Activated T-helper 2 cell treated with anti-CD3 and anti-CD28 coated beads, Interferon-gamma antibody, Interleukin-2, Interleukin-4, amounts not matched to agents 10 μg/mL and 5 μg/mL and 100 μg/mL, durations not matched to agents 14 hours and 24 hours and 36 hours (primary cell): ENCODE results near the gene TSPAN2. TPM values are rescaled to one million over a fixed set of nuclear protein-coding genes. Genes with fewer than 3 reads are reported as not detected.

ENCODE experiments used
- DNase-seq: peaks from one replicate; pipeline ENCODE4 v3.0.0; 2021; ENCODE audit warnings: low spot score
- H3K27ac Mint-ChIP-seq: one replicate; pipeline ENCODE4 v1.8.0; 2021; ENCODE audit warnings: mixed read lengths
- H3K27me3 Mint-ChIP-seq: one replicate; pipeline ENCODE4 v1.8.0; 2021; ENCODE audit warnings: low read depth, mixed read lengths
- H3K36me3 Mint-ChIP-seq: one replicate; pipeline ENCODE4 v1.8.0; 2021; ENCODE audit warnings: low read depth, mixed read lengths
- H3K4me1 Mint-ChIP-seq: one replicate; pipeline ENCODE4 v1.8.0; 2021; ENCODE audit warnings: low read depth, mixed read lengths
- H3K4me3 Mint-ChIP-seq: one replicate; pipeline ENCODE4 v1.8.0; 2021; ENCODE audit warnings: low read depth, mild to moderate bottlenecking, moderate library complexity, mixed read lengths
- H3K9me3 Mint-ChIP-seq: one replicate; pipeline ENCODE4 v1.8.0; 2021; ENCODE audit warnings: mixed read lengths
- intact Hi-C: fragments of 100-400 bp; cut with micrococcal nuclease; formaldehyde crosslinking; loops from one replicate; pipeline ENCODE4 v1.15.1; 2023
- total RNA-seq: library from RNA; stranded (reverse); gene quantifications from 2 replicates; pipeline ENCODE4 v1.2.3, GENCODE V29; 2022

The TSPAN2 gene
- total RNA-seq, 1 donor from 2014 or later = 0.27 TPM

DNA sequence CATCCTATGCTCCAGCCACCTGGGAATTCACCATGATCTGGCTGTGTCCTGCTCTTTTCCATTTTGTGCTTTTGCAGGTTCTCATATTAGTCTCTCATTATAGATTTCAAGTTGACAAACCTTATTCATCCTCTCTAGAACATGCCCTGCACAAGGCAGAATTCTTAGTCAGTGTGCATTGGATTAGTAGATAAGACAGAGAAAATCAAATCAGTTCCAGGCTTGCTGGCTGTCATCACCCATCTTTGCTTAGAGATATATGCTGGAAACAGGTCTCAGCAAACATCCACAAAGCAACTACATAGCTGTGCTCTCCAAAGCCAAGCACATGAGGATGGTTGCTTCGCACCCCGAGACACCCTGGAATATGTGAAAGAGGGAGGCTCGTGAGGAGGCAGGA lies 24.8 kb downstream of the TSPAN2 start:
- H3K4me1 Mint-ChIP-seq = peaks cover 36% of the 10 kb centered on the region
- no peak overlapping the region for H3K4me3 Mint-ChIP-seq
- H3K9me3 Mint-ChIP-seq = peaks cover 7% of the 10 kb centered on the region
- intact Hi-C loops = loop anchor here (5.0 kb wide), 2 partner anchors 392 to 1868 kb away; partner anchors contain the start of gene DENND2C
- no peak for DNase-seq
- H3K36me3 Mint-ChIP-seq = peaks cover 4% of the 10 kb centered on the region
- H3K27me3 Mint-ChIP-seq = no peaks in the 10 kb centered on the region
- H3K27ac Mint-ChIP-seq = no peak overlapping the region

DNA sequence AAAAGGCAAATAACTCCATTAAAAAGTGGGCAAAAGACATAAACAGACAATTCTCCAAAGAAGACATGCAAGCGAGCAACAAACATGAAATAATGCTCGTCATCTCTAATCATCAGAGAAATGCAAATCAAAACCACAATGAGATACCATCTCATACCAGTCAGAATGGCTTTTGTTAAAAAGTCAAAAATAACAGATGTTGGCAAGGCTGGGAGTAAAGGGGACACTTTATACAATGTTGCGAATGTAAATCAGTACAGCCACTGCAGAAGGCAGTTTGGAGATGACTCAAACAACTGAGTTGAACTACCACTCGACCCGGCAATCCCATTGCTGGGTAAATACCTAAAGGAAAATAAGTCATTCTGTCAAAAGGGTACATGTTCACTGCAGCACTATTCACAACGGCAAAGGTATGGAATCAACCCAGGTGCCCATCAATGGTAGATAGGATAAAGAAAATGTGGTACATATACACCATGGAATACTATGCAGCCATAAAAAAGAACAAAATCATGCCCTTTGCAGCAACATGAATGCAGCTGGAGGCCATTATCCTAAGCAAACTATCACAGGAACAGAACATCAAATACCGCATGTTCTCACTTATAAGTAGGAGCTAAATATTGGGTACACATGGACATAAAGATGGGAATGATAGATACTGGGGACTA lies 25.9 kb downstream of the TSPAN2 start:
- H3K27me3 Mint-ChIP-seq = no peaks in the 10 kb centered on the region
- peaks cover 4% of the 10 kb centered on the region for H3K36me3 Mint-ChIP-seq
- intact Hi-C loops = loop anchor here (1.0 to 5.0 kb wide), 4 partner anchors 8 to 1869 kb away; partner anchors contain the start of gene DENND2C
- H3K9me3 Mint-ChIP-seq = peaks cover 7% of the 10 kb centered on the region
- no peak overlapping the region for H3K4me3 Mint-ChIP-seq
- DNase-seq = no peak
- peaks cover 36% of the 10 kb centered on the region for H3K4me1 Mint-ChIP-seq
- H3K27ac Mint-ChIP-seq = peak overlapping the region; percentile 93

DNA sequence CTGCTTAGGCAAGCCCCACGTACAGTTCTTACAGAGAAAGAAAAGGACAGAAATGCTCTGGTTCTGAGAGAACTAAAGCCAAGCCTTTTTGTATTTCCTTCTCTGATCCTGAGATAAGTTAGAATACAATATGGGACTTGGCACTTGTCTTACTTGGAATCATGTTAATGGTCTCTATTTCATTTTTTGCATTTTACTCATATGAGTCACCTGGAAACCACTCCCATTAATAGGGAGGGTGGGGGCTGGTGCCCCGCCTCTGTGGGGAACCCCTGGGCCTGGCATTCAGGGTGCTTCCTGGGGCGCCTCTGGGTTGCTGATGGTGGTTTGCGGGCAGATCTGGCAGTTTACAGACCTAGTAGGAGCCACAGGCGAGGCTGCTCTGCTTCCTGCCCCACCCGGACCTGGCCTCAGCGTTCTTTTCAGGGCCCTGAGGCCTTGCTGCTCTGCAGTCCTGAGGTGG lies 26.7 kb downstream of the TSPAN2 start:
- H3K27ac Mint-ChIP-seq = peak overlapping the region; percentile 93
- DNase-seq = peak; percentile 92
- peaks cover 7% of the 10 kb centered on the region for H3K9me3 Mint-ChIP-seq
- peaks cover 4% of the 10 kb centered on the region for H3K36me3 Mint-ChIP-seq
- intact Hi-C loops = loop anchor here (1.0 to 5.0 kb wide), 5 partner anchors 9 to 1870 kb away; partner anchors contain the start of gene DENND2C
- no peak overlapping the region for H3K4me3 Mint-ChIP-seq
- peaks cover 36% of the 10 kb centered on the region for H3K4me1 Mint-ChIP-seq
- no peaks in the 10 kb centered on the region for H3K27me3 Mint-ChIP-seq

DNA sequence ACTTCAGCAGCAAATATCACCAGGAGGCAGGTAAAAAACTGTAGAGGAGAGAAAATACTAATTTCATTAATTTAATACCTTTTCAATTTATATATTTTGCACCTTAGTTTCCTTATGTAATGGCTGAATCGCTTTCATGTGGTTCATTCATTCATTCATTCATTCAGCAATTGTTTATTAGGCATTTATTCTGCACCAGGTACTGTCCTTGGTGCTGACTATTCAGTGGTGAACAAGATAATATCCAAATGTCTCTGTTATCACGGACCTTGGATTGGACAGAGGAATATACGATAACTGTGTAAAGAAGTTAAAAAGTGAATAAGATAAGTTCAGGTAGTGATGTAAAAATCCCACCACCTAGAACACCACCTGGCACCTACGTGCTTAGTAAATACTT lies 28.8 kb downstream of the TSPAN2 start:
- intact Hi-C loops = loop anchor here (5.0 kb wide), 2 partner anchors 388 to 1872 kb away; partner anchors contain the start of gene DENND2C
- H3K27ac Mint-ChIP-seq = no peak overlapping the region

DNA sequence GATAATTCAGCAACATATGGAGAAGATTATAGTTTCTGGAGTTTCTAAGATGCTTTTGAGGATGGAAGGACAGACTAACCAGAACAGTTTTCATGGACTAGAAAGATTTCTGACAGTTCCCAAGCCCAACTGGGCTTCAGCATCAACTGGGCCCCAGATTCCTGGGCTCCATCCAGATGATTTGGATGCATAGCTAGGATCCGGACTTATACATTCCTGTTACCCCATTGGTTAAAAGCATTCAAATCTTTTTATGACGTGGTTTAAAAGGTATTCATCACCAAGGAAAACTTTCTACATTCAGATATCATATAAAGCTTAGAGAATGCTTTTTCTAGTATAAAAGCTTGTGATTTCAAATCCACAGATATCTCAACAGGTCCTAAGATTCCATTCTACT lies 30.0 kb downstream of the TSPAN2 start:
- DNase-seq = no peak
- intact Hi-C loops = no loop called here
- H3K36me3 Mint-ChIP-seq = peaks cover 4% of the 10 kb centered on the region
- peaks cover 29% of the 10 kb centered on the region for H3K4me1 Mint-ChIP-seq
- H3K27ac Mint-ChIP-seq = no peak overlapping the region
- H3K27me3 Mint-ChIP-seq = peaks cover 4% of the 10 kb centered on the region
- H3K9me3 Mint-ChIP-seq = peaks cover 7% of the 10 kb centered on the region
- no peak overlapping the region for H3K4me3 Mint-ChIP-seq

More for the DNA sequence above, 28.8 kb downstream of the TSPAN2 start:
- Mint-ChIP-seq H3K36me3 (peaks cover 4% of the 10 kb centered on the region), H3K4me1 (peaks cover 32% of the 10 kb centered on the region), H3K27me3 (no peaks in the 10 kb centered on the region), H3K9me3 (peaks cover 7% of the 10 kb centered on the region), H3K4me3 (no peak overlapping the region)
- no peak for DNase-seq

DNA sequence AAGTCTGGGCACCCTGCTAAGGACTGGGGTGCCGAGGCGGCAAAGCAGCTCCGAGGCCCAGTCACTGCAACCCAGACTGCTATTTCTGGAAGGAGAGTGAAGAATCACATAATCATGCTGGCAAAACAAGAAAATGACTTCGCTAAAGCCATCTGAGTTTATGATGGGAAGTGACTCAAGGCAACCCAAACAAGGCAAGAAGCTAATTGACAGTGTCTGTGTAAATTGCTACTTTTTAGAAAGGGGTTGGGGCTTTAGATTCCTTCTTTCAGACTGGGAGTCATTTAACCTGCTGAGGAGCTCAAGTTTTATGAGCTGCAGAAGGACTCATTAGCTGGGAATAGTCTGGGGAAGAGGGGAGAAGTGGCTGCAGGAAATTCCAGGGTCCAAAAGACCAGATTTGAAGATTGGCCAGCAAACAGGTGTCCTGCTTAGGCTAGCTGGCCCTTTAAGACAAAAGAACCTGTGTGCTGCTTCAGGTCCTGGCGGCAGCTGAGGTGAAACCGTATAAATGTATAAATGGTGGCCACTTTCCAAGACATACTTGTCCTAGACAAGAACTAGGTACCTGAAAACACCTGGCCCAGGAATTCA lies 31.5 kb downstream of the TSPAN2 start:
- H3K36me3 Mint-ChIP-seq = no peaks in the 10 kb centered on the region
- intact Hi-C loops = no loop called here
- H3K27me3 Mint-ChIP-seq = peaks cover 7% of the 10 kb centered on the region
- H3K27ac Mint-ChIP-seq = no peak overlapping the region
- DNase-seq = no peak
- H3K9me3 Mint-ChIP-seq = no peaks in the 10 kb centered on the region
- peaks cover 16% of the 10 kb centered on the region for H3K4me1 Mint-ChIP-seq
- H3K4me3 Mint-ChIP-seq = no peak overlapping the region

DNA sequence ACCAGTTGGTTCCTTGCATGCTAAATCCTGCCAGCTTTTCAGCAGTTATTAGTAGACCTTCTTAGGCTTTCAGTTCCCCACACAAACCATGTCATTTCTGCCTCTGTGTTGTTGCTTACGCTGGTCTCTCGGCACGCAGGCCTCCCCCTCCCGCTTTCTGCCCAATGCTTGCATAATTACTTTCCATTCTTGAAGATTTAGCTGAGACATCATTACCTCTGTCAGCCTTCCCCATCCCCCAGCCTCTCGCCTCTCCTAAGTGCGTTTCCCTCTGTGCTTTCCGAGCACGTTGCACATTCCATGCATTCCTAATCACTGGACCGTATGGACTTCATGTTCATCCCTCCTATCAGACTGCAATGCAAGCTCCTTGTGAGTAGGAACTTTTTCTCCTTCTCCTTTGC lies 32.9 kb downstream of the TSPAN2 start:
- H3K4me3 Mint-ChIP-seq = no peak overlapping the region
- H3K27ac Mint-ChIP-seq = no peak overlapping the region
- H3K4me1 Mint-ChIP-seq = peaks cover 6% of the 10 kb centered on the region
- no peak for DNase-seq
- no peaks in the 10 kb centered on the region for H3K9me3 Mint-ChIP-seq
- intact Hi-C loops = no loop called here
- H3K27me3 Mint-ChIP-seq = peaks cover 7% of the 10 kb centered on the region
- H3K36me3 Mint-ChIP-seq = no peaks in the 10 kb centered on the region

DNA sequence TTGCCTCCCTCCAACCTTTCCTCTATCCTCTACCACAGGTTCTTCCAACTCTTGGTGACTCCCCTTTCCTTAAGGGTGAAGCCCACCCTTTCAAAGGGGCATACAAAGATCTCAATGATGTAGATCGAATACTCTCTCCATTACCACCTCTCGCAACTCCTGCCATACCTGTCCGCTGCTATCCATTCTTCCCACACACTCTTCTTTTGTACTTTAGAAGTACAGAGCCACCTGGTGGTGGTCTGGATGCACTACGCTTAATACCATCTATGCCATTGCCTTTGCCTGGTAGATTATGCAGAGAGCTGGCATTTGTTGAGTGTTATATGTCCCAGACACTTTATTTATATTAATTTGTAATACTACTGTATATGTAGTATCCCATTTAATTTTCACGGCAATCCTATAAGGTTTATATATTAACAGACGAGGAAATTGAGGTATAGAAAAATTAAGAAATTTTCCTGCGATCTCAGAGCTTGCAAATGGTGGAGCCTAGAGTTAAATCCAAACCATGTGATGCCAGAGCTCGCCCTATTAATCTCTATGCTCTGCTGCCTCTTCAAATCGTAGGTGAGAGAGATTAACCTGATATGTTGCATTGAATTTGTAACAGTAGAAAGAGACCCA lies 36.7 kb downstream of the TSPAN2 start:
- Mint-ChIP-seq H3K9me3 (no peaks in the 10 kb centered on the region), H3K27ac (no peak overlapping the region), H3K36me3 (no peaks in the 10 kb centered on the region), H3K27me3 (peaks cover 7% of the 10 kb centered on the region), H3K4me3 (no peak overlapping the region), H3K4me1 (peaks cover 6% of the 10 kb centered on the region)
- peak; percentile 27 for DNase-seq
- intact Hi-C loops = loop anchor here (1.0 kb wide), 1 partner anchor 73 kb away; no protein-coding TSS in a partner anchor

DNA sequence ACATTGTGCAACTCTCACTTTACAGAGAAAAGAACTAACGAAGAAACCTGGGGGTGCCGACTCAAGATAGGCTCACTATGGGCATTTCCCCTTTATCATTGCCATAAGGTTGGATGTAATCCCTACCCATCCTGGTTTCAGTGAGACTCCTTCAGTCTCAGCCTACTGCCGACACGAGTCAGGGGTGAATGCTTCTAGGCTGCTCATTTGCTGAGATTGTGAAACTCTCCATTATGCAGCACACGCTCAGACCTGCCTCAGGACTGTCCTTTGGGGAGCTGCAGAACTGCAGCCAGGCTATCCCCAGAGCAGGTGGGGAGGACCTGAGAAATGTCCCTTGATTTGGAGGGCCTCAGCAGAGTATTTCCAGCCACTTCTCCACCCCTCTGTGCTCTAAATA lies 37.5 kb downstream of the TSPAN2 start:
- Mint-ChIP-seq H3K27ac (no peak overlapping the region), H3K4me1 (peaks cover 6% of the 10 kb centered on the region), H3K9me3 (no peaks in the 10 kb centered on the region), H3K4me3 (no peak overlapping the region), H3K27me3 (peaks cover 7% of the 10 kb centered on the region), H3K36me3 (no peaks in the 10 kb centered on the region)
- intact Hi-C loops = loop anchor here (1.0 kb wide), 1 partner anchor 73 kb away; no protein-coding TSS in a partner anchor
- DNase-seq = no peak

DNA sequence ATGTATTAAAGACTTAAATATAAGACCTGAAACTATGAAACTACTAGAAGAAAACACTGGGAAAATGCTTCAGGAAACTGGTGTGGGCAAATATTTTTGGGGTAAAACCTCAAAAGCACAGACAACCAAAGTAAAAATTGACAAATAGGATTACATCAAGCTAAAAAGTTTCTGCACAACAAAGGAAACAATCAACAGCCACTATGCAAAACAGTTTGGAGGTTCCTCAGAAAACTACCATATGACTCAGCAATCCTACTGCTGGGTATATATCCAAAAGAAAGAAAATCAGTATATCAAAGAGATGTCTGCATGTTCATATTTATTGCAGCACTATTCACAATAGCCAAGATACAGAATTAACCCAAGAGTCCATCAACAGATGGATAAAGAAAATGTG lies 42.6 kb downstream of the TSPAN2 start:
- DNase-seq = no peak
- no peak overlapping the region for H3K4me3 Mint-ChIP-seq
- H3K9me3 Mint-ChIP-seq = no peaks in the 10 kb centered on the region
- peaks cover 8% of the 10 kb centered on the region for H3K27me3 Mint-ChIP-seq
- H3K27ac Mint-ChIP-seq = no peak overlapping the region
- peaks cover 3% of the 10 kb centered on the region for H3K4me1 Mint-ChIP-seq
- intact Hi-C loops = no loop called here
- H3K36me3 Mint-ChIP-seq = no peaks in the 10 kb centered on the region

DNA sequence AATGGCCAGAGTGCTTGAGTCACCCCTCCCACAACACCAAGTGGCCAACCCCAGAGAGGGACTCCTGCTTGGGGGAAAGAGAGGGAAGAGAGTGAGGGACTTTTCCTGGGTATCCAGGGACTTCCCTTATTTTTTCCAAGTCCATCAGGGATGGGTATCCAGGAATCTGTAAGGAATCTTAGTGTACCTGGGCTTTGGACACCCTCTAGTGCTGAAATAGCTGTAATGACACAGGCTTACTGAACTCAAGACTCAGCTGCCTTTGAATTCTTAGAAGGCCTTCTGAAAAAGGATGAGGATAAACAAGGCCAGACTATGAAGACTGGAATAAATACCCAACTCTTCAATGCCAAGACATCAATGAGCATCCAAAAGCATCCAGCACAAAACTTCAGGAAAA lies 47.6 kb downstream of the TSPAN2 start:
- intact Hi-C loops = no loop called here
- H3K27ac Mint-ChIP-seq = no peak overlapping the region
- H3K4me1 Mint-ChIP-seq = no peaks in the 10 kb centered on the region
- H3K9me3 Mint-ChIP-seq = no peaks in the 10 kb centered on the region
- H3K4me3 Mint-ChIP-seq = no peak overlapping the region
- no peak for DNase-seq
- H3K27me3 Mint-ChIP-seq = peaks cover 8% of the 10 kb centered on the region
- no peaks in the 10 kb centered on the region for H3K36me3 Mint-ChIP-seq

DNA sequence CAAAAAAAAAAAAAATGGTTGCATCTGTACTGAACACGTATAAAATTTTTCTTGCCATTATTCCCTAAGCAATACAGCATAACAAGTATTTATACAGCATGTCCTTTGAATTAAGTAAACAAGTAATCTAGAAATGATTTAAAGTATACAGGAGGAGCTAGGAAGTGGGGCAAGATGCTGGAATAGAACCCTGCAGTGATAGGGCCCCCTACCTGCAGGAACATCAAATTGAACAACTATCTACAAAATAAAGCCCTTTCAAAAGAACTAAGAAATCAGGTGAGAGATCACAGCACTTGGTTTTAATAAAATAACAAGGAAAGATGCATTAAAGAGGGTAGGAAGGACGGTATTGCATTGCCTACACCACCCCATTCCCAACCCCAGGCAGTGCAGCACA lies 48.8 kb downstream of the TSPAN2 start:
- H3K36me3 Mint-ChIP-seq = no peaks in the 10 kb centered on the region
- H3K27ac Mint-ChIP-seq = no peak overlapping the region
- no peaks in the 10 kb centered on the region for H3K9me3 Mint-ChIP-seq
- DNase-seq = no peak
- H3K4me3 Mint-ChIP-seq = no peak overlapping the region
- intact Hi-C loops = no loop called here
- H3K4me1 Mint-ChIP-seq = no peaks in the 10 kb centered on the region
- H3K27me3 Mint-ChIP-seq = peaks cover 8% of the 10 kb centered on the region
